GM18520 (cell line): ENCODE measurements around the gene DNAJA1.
"Not testable (repeated sequence)": the region's sequence is repeated elsewhere in the genome, so short reads cannot be mapped to it uniquely, and the experiment has no call there.

Experiments used
- ATAC-seq: cut with Tn5 transposase; IDR thresholded peaks from one replicate; pipeline ENCODE4 v1.9.1; 2021; ENCODE audit not compliant: unreplicated experiment

DNAJA1 gene

DNA sequence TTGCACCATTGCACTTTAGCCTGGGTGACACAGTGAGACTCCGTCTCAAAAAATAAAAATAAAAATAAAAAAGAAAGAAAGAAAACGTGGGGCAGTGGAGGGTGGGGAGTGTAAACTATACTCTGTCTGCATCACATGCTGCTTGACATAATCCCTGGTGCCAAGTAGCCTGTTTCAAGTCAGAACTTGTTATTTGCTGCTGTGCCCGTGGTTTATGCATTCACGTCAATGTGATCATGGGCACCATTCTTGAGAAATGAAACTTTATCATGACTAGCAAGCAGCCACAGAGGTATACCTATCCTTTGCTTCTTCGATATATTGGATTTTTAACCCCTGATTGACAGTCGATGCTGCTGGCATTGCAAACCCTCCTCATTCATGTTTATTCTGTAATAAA, 55.5 kb downstream of the DNAJA1 start:
- ATAC-seq = no peak

DNA sequence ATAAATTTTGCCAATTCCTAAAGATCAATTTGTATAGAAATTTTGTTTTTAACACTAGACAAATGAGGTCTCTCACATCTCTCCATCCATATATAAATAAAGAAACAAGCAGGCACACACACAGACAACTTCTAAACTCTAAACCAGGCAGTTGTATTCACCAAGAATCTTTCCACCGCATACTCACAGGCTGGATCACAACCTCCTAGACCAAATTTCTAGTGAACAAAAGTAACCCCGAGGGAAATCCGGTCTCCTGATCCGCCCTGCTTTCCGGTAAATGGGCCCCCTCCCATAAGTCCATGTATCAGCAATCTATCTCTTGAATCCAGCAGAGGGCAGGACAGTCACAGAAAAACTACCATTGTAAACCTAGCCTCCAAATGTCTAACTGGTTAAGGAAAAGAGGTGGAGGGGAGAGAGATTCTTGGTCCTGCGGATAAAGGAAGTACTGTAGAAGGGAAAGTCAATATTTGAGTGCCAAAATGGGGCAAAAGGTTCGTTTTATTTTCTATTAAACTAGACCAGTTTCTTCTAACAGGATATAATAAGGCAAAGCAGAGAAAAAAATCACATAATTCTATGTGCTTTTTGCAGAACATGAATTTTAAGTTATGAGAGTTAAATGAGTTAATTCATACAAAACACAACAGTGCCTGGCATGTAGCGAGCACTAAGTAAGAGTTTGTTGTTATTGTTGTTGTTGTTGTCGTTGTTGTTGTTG, 56.2 kb downstream of the DNAJA1 start:
- peak; percentile 25 for ATAC-seq

DNA sequence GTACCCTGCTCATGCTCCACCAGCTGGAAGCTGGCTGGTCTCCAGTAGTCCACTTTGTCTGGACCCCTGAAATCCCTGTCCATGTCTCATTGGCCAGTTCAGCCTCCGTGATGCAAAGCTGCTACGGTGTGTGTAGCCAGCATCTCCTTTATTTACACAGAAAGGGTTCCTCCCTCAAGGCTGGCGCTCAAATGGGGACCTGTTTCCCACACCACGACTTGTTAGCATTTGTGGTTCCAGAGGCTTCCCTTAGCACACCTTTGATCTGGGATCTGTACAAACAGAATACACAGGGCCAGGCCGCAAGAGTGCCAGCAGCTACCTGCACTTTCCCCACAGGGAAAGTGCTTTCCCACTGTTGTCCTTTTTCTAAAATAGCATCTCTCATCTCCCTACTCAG, 57.1 kb downstream of the DNAJA1 start:
- no peak for ATAC-seq

DNA sequence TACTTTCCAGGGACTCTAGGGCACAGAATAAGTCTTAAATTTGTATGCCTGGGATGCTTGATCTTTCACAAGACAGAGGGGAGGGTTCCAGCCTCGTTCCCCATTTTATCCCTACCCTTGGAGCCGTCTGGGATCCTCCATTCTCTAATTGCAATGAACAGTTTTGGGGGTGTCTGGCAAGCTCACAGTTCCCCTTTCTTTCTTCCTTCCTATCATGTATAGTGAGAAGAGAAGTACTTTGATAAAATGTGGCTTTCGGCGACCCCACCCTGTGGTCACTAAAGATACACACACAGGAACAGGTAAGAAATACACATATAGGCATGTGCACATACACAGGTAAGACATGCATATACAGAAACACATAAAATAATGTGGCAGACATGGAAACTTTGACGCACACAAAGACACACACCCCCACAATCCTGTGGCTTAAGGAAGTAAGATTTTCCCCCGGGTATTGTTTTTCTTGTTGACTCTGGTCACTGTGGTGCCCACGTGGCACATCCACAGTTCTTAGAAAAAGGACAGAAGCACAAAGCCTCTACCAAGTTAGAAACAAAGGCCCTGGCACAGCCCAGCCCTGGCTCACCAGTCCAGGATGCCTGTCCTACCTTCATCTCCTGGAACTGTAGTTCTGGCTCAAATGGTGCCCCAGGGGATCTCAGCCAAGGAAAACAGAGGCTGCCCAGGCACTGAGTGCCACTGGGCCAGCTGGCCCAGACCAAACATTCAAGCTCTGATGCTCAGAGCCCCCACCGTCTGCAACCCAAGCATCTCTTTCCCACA, 57.7 kb downstream of the DNAJA1 start:
- ATAC-seq = no peak

DNA sequence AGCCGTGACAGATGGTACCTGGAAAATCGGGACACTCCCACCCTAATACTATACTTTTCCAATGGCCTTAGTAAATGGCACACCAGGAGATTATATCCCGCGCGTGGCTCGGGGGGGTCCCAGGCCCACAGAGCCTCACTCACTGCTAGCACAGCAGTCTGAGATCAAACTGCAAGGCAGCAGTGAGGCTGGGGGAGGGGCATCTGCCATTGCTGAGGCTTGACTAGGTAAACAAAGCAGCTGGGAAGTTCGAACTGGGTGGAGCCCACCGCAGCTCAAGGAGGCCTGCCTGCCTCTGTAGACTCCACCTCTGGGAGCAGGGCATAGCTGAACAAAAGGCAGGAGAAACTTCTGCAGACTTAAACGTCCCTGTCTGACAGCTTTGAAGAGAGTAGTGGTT, 60.6 kb downstream of the DNAJA1 start:
- ATAC-seq = not testable (repeated sequence)
